Kasumi-1 (cell line): ENCODE results near the gene FNDC3B.

Source experiments
- DNase-seq, 2 experiments: peaks; one replicate each; lab custom pipeline; 2025; lab: John Stamatoyannopoulos, UW

FNDC3B gene

DNA sequence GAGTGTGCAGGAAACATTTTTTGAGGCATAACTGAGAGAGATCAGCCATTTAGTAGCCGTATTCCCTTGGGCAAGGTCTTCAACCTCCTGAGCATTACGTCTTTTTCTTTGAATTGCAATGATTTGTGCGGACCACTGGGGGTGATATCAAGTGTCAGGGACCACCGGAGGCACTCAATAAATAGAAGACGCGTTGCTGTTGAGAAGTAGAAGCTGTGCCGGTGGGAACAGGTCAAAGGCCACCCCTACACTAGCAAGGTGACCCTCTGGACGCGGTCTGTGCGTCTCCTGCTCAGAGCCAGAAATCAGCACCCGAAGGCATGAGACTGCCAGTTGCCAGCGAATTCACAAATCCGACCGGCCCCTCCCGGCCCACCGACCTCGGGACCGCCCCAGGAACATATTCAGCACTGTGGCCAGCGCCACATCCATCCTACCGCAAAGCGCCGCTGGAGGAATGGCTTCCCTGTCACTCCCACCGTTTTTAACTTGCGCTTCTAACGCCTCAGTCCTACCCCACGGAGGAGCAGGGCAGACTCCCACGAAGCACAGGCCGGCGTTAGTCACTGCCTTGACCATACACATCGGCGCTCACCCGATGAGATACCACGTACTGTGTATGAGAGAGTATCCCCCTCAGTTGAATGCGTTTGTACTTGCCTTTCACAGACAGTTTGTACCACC, 410.2 kb downstream of the FNDC3B start:
- DNase-seq, result no peak
